K562 (cell line): Measurements from ENCODE around the gene SIRT4. TPM values are rescaled to one million over a fixed set of nuclear protein-coding genes. Genes with fewer than 3 reads are reported as not detected.

Source experiments
- ADNP ChIP-seq: fragments of 200-800 bp; sonication (Bioruptor generic); IDR thresholded peaks from 2 replicates; pipeline ENCODE4 v1.6.1; 2016; ENCODE audit warnings: missing genetic modification characterization, missing compliant biosample characterization
- ATF6 ChIP-seq: sonication (generic); formaldehyde crosslinking; IDR thresholded peaks from 2 replicates; pipeline ENCODE4 v1.4.0; 2020; ENCODE audit warnings: mild to moderate bottlenecking, missing genetic modification reagents
- CCNT2 ChIP-seq: IDR thresholded peaks from 2 replicates; pipeline ENCODE4 v1.6.1; 2011; ENCODE audit warnings: borderline replicate concordance, low read depth, mild to moderate bottlenecking, moderate library complexity, mixed read lengths, low read length; ENCODE audit not compliant: insufficient read length; ENCODE audit errors: extremely low read depth
- CEBPB ChIP-seq: fragments of 450-650 bp; IDR thresholded peaks from 2 replicates; pipeline ENCODE4 v1.6.1; 2016; ENCODE audit warnings: missing genetic modification characterization, missing compliant biosample characterization
- CTCF ChIP-seq, 3 experiments: IDR thresholded peaks in 2 of 3; conservative IDR thresholded peaks in 1 of 3; 2 replicates each; pipeline ENCODE4 v1.5.1; 2011 to 2012; ENCODE audit warnings: low read length in 3 of 3, mild to moderate bottlenecking in 3 of 3, control low read depth in 2 of 3, improper control_type of control experiment in 1 of 3, inconsistent platforms in 1 of 3, low read depth in 1 of 3, mixed read lengths in 1 of 3, moderate library complexity in 1 of 3; ENCODE audit not compliant: insufficient read depth in 2 of 3
- CTCFL ChIP-seq: IDR thresholded peaks from 2 replicates; pipeline ENCODE4 v1.6.1; 2011; ENCODE audit warnings: borderline replicate concordance, low read depth, mild to moderate bottlenecking, moderate library complexity, low read length; ENCODE audit not compliant: insufficient read depth, poor library complexity, severe bottlenecking
- ELF1 ChIP-seq: fragments of 200-800 bp; sonication (Bioruptor generic); IDR thresholded peaks from 2 replicates; pipeline ENCODE4 v1.6.1; 2016; ENCODE audit warnings: missing genetic modification characterization, missing compliant biosample characterization
- MTA3 ChIP-seq: fragments of 450-650 bp; formaldehyde crosslinking; IDR thresholded peaks from 2 replicates; pipeline ENCODE4 v1.6.1; 2017; ENCODE audit warnings: mild to moderate bottlenecking, borderline replicate concordance
- MXD1 ChIP-seq: fragments of 250-450 bp; sonication (Bioruptor Pico); IDR thresholded peaks from 2 replicates; pipeline ENCODE4 v1.8.0; 2021; ENCODE audit warnings: borderline replicate concordance, mild to moderate bottlenecking, moderate library complexity; ENCODE audit not compliant: poor library complexity, severe bottlenecking
- MYC ChIP-seq, 2 experiments: fragments of 250-450 bp in 1 of 2; sonication (Bioruptor Pico) in 1 of 2; IDR thresholded peaks; 2 replicates each; pipeline versions ENCODE4 v1.5.1 to v1.6.1; 2012 to 2021; ENCODE audit warnings: low read depth in 2 of 2, borderline replicate concordance in 1 of 2, improper control_type of control experiment in 1 of 2, low read length in 1 of 2, mild to moderate bottlenecking in 1 of 2, moderate library complexity in 1 of 2
- SREBF1 ChIP-seq: fragments of 150-350 bp; IDR thresholded peaks from 2 replicates; pipeline ENCODE4 v1.6.1; 2014; ENCODE audit warnings: antibody characterized with exemption, low read depth, low read length, borderline replicate concordance
- ZNF197 ChIP-seq: fragments of 200-800 bp; sonication (Bioruptor generic); IDR thresholded peaks from 2 replicates; pipeline ENCODE4 v1.6.1; 2016; ENCODE audit warnings: low read depth, missing genetic modification characterization, missing compliant biosample characterization
- ZNF512 ChIP-seq: IDR thresholded peaks from 2 replicates; pipeline ENCODE4 v1.6.1; 2016; ENCODE audit warnings: missing genetic modification characterization, missing compliant biosample characterization
- ZNF766 ChIP-seq: fragments of 200-800 bp; sonication (Bioruptor generic); conservative IDR thresholded peaks from 2 replicates; pipeline ENCODE4 v1.6.1; 2016; ENCODE audit warnings: missing genetic modification characterization, missing compliant biosample characterization
- polyA plus RNA-seq, 8 experiments: library from polyadenylated mRNA; depleted of rRNA in 4 of 8; stranded (reverse) in 5 of 8; unstranded in 3 of 8; fragments of >200 nt; fragmentation: Nextera tagmentation in 2 of 8; fragmentation: Illumina TruSeq in 1 of 8; extraction: Ambion mirVana in 2 of 8; extraction: Trizol in 1 of 8; gene quantifications; 2 replicates each; pipeline versions ENCODE4 v1.2.1 to v1.2.3, GENCODE V29; 2011 to 2014; ENCODE audit warnings: inconsistent platforms in 1 of 8, missing spikeins in 1 of 8
- total RNA-seq, 7 experiments: library from RNA; depleted of rRNA in 6 of 7; stranded (reverse); fragments of >200 nt in 6 of 7; fragmentation: Illumina TruSeq in 2 of 7; extraction: Trizol in 2 of 7; gene quantifications; 2 replicates each; pipeline versions ENCODE4 v1.2.1 to v1.2.3, GENCODE V29; 2011 to 2021; ENCODE audit warnings: low replicate concordance in 1 of 7

Gene SIRT4
- total and polyA plus RNA-seq, 9 of the 15 experiments (the other 6 are each of a cell fraction or from before 2014, with no cell fraction given), result 0.86 to 5.2 (median 2.4) TPM

GRCh38 chr12:120317224-120318105 lies 15.3 kb downstream of the SIRT4 start (continued):
- TF ChIP-seq ZNF197 (CRISPR knock-in tag) (no peak; the same call in 1 of the 2 replicates), MYC (IDR thresholded peaks at IDR 0.05; ENCODE audit: low read depth, low read length) (peak; percentile 75), MYC (CRISPR knock-in tag; IDR thresholded peaks at IDR 0.05; ENCODE audit: borderline replicate concordance, low read depth) (peak; percentile 96), ZNF512 (no peak), CTCF (IDR thresholded peaks at IDR 0.05 in 2 of 3, conservative IDR thresholded peaks at IDR 0.05 in 1 of 3; ENCODE audit: insufficient read depth in 2 of 3, low read depth in 1 of 3, low read length in 3 of 3) (peak; percentile 74 to 94 (median 85)), ELF1 (tag) (no peak; the same call in 1 of the 2 replicates), MXD1 (CRISPR knock-in tag) (peak; percentile 13), ZNF766 (peak; percentile 91), ATF6 (CRISPR knock-in tag) (peak; percentile 86; the same call in 1 of the 2 replicates), MTA3 (peak; percentile 80; the same call in 1 of the 2 replicates), CTCFL (peak; percentile 92), CEBPB (tag) (peak; percentile 88), ADNP (tag) (no peak), SREBF1 (peak; percentile 37; the same call in 1 of the 2 replicates), CCNT2 (peak; percentile 44)
